Ovary (tissue), 9 donors: ENCODE data around the gene HSDL2. TPM values are rescaled to one million over a fixed set of nuclear protein-coding genes. Genes with fewer than 3 reads are reported as not detected.
A peak's percentile ranks its signal among the peaks of the same experiment; 100 is the strongest.

ENCODE experiments used
- DNase-seq, 5 donors: peaks; one replicate each; pipeline ENCODE4 v3.0.0-alpha.2; 2019 to 2020
- H3K27ac ChIP-seq, 2 donors: fragments of 200-600 bp; one replicate each; pipeline versions ENCODE4 v1.5.1 to v1.8.0; 2019 to 2022
- H3K27me3 ChIP-seq: fragments of 200-600 bp; one replicate; pipeline ENCODE4 v1.8.0; 2022
- H3K36me3 ChIP-seq: fragments of 200-600 bp; sonication (generic); one replicate; pipeline ENCODE4 v1.5.1; 2019
- H3K4me1 ChIP-seq: one replicate; pipeline ENCODE4 v1.8.1; 2013; ENCODE audit warnings: mild to moderate bottlenecking, moderate library complexity; ENCODE audit not compliant: insufficient read depth
- H3K4me3 ChIP-seq: fragments of 200-600 bp; sonication (generic); one replicate; pipeline ENCODE4 v1.5.1; 2017
- H3K9me3 ChIP-seq, 2 donors: fragments of 200-600 bp in 1 of 2; sonication (generic) in 1 of 2; one replicate each; pipeline versions ENCODE4 v1.5.1 to v1.8.1; 2013 to 2019; ENCODE audit warnings: mild to moderate bottlenecking in 1 of 2, moderate library complexity in 1 of 2
- EP300 ChIP-seq: sonication (generic); formaldehyde crosslinking; IDR thresholded peaks from one replicate; pipeline ENCODE4 v1.6.1; 2017; ENCODE audit warnings: antibody characterized with exemption
- POLR2A ChIP-seq: fragments of 450-650 bp; IDR thresholded peaks from one replicate; pipeline ENCODE4 v1.6.1; 2017; ENCODE audit warnings: antibody characterized with exemption, mild to moderate bottlenecking, moderate library complexity
- WGBS, 3 donors: extraction: QIAGEN DNeasy Blood & Tissue Kit in 1 of 3; methylation state at CpG; one replicate each; pipeline versions ENCODE4 v1.1.5 to v1.1.7; 2013 to 2017; 5-methylcytosine and 5-hydroxymethylcytosine counted together
- intact Hi-C, 4 donors: fragments of 100-400 bp; cut with DNase I; formaldehyde crosslinking; loops; one replicate each; pipeline versions ENCODE4 v1.11.0 to v1.15.1; 2022 to 2023
- polyA plus RNA-seq, 2 donors: library from polyadenylated mRNA; stranded (reverse); fragments of 200-250 nt in 1 of 2; fragments of 350-450 nt in 1 of 2; fragmentation: Illumina TruSeq in 1 of 2; extraction: RNeasy Lipid Tissue Mini Kit (QIAGEN cat#74804) in 1 of 2; gene quantifications; one replicate each; pipeline ENCODE4 v1.2.3, GENCODE V29; 2013 to 2014
- total RNA-seq, 7 donors: library from RNA; depleted of rRNA in 2 of 7; stranded (reverse); fragments of >200 nt in 2 of 7; fragmentation: NEBNext Ultra II Directional in 3 of 7; extraction: Animal tissue kit (Norgen Biotek cat#: 25700) in 3 of 7; gene quantifications; one replicate each; pipeline versions ENCODE4 v1.1.0 to v1.2.4, GENCODE V29; 2016 to 2023
- TF ChIP-seq, protein P1 (sequence below), 3 donors: fragments of 450-650 bp in 2 of 3; fragments of 200-600 bp in 1 of 3; IDR thresholded peaks; one replicate each; pipeline versions ENCODE4 v1.5.1 to v1.8.0; 2016 to 2022; ENCODE audit warnings: antibody characterized with exemption in 3 of 3, mild to moderate bottlenecking in 1 of 3
- donor health status: DM: no; HTN: no; CAD: no; lungs with moderate emphysema.
- donor health status: DM: no; HTN: no; CAD: no.
- donor health status: Bipolar disorder and iron deficiency.
- donor health status: DM: yes; HTN: yes; CAD: no.
- donor health status: DM: no; HTN: no; CAD: no.
- donor health status: DM: yes; HTN: yes; CAD: no.

The HSDL2 gene
- total and polyA plus RNA-seq, 9 donors: 44.8 to 79.9 (median 66.1) TPM

DNA sequence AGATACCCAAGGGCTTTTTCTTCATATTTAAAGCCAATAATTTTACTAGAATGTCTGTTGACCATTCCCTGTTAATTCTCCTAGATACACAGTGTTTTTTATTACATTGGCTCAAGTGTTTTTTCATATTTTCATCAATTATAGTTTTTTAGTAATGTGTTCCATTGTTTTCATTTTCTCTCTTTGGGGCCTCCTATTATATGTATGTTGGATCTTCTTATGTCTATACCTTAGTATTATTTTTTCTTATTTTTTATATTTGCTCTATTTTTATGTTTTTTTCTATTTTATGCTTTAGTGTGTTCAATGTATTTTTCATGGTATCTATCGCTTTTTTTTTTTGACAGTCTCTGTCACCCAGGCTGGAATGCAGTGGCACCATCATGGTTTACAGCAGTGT is 114.2 kb downstream of the HSDL2 start:
- DNase-seq: no peak
- peaks cover 13% of the 10 kb centered on the region for H3K4me1 ChIP-seq
- H3K4me3 ChIP-seq: no peak overlapping the region
- H3K27me3 ChIP-seq: no peaks in the 10 kb centered on the region
- no peaks in the 10 kb centered on the region for H3K36me3 ChIP-seq
- H3K27ac ChIP-seq: peak overlapping the region in 1 of 2 donors; percentile 71
- H3K9me3 ChIP-seq: no peaks in the 10 kb centered on the region
- intact Hi-C loops: no loop called here
- WGBS, 3 donors: 96 to 100% (median 100%) methylated on average over 1 of the region's 1 CpG
- TF ChIP-seq POLR2A (no peak), EP300 (no peak)
- TF ChIP-seq, protein P1, sequence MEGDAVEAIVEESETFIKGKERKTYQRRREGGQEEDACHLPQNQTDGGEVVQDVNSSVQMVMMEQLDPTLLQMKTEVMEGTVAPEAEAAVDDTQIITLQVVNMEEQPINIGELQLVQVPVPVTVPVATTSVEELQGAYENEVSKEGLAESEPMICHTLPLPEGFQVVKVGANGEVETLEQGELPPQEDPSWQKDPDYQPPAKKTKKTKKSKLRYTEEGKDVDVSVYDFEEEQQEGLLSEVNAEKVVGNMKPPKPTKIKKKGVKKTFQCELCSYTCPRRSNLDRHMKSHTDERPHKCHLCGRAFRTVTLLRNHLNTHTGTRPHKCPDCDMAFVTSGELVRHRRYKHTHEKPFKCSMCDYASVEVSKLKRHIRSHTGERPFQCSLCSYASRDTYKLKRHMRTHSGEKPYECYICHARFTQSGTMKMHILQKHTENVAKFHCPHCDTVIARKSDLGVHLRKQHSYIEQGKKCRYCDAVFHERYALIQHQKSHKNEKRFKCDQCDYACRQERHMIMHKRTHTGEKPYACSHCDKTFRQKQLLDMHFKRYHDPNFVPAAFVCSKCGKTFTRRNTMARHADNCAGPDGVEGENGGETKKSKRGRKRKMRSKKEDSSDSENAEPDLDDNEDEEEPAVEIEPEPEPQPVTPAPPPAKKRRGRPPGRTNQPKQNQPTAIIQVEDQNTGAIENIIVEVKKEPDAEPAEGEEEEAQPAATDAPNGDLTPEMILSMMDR (IDR thresholded peaks at IDR 0.05): no peak

DNA sequence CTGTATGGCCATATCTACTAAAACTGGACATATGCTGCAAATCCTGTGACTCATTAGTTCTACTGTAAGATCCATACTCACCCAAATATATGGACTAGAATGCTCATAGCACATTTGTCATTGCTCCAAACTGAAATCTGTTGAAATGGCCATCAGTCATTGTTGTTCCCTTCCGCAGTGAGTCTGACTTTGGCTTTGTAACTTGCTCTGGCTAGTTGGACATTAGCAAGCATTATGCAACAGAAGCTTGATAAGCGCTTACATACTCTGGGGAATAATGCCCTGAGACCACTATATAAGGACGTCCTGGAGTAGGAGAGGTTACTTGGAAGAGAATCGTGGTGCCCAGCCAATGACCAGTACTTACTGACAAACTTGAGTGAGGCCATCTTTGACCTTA is 115.7 kb downstream of the HSDL2 start:
- WGBS, 3 donors: 85 to 93% (median 92%) methylated on average over 4 of the region's 4 CpGs
- TF ChIP-seq POLR2A (no peak), EP300 (no peak)
- TF ChIP-seq, protein P1 (IDR thresholded peaks at IDR 0.05): no peak
- no peaks in the 10 kb centered on the region for H3K9me3 ChIP-seq
- intact Hi-C loops: no loop called here
- H3K4me3 ChIP-seq: no peak overlapping the region
- peak overlapping the region in 1 of 2 donors; percentile 71 for H3K27ac ChIP-seq
- peaks cover 11% of the 10 kb centered on the region for H3K4me1 ChIP-seq
- no peak for DNase-seq
- no peaks in the 10 kb centered on the region for H3K27me3 ChIP-seq
- no peaks in the 10 kb centered on the region for H3K36me3 ChIP-seq

DNA sequence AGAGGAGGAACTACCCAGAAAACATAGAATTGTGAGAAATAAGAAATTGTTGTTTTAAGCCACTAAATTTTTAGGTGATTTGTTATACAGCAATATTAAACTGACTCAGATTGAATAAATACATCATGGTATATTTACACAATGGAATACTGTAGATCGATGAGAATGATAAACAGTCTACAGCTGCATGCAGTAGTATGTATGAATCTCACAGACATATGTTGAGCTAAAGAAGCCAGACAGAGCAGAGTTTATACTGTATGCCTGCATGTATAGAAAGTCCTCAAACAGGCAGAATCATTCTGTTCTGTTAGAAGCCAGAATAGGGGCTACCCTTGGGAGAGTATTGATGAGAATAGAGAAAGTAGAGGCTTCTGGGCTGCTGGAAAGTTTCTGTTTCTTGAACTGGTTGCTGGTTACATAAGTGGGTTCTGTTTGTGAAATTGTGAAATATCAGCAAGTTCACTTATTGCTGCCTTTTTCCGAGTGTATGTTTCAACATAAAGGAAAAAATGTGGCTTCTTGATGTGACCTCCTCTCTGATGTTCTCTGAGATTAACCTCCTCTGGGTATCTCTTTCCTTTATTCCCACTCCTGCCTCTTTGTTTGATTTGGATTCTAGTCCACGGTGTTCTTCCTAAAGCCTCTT is 116.3 kb downstream of the HSDL2 start:
- Histone ChIP-seq H3K4me3 (no peak overlapping the region), H3K4me1 (peaks cover 13% of the 10 kb centered on the region), H3K36me3 (no peaks in the 10 kb centered on the region), H3K9me3 (no peaks in the 10 kb centered on the region), H3K27ac (peak overlapping the region in 1 of 2 donors; percentile 71), H3K27me3 (no peaks in the 10 kb centered on the region)
- WGBS, 3 donors: 73 to 78% (median 74%) methylated on average over 3 of the region's 3 CpGs
- TF ChIP-seq, protein P1 (IDR thresholded peaks at IDR 0.05): no peak
- TF ChIP-seq POLR2A (no peak), EP300 (no peak)
- intact Hi-C loops: no loop called here
- no peak for DNase-seq

DNA sequence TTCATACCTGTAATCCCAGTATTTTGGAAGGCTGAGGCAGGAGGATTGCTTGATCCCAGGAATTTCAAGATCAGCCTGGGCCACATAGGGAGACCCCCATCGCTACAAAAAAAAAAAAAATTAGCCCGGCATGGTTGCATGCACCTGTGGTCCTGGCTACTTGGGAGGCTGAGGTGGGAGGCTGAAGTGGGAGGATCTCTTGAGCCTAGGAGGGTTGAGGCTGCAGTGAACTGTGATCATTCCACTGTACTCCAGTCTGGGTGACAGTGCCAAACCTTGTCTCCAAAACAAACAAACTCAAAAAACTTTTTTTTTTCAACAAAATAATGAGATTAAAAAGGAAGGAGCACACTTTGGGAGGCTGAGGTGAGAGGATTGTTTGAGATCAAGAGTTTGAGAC is 120.9 kb downstream of the HSDL2 start:
- no peak for DNase-seq
- 92 to 100% (median 93%) methylated on average over 2 of the region's 2 CpGs for WGBS, 3 donors
- H3K27ac ChIP-seq: no peak overlapping the region
- H3K36me3 ChIP-seq: no peaks in the 10 kb centered on the region
- no peaks in the 10 kb centered on the region for H3K27me3 ChIP-seq
- no peaks in the 10 kb centered on the region for H3K9me3 ChIP-seq
- intact Hi-C loops: no loop called here
- H3K4me3 ChIP-seq: no peak overlapping the region
- TF ChIP-seq POLR2A (no peak), EP300 (no peak)
- TF ChIP-seq, protein P1 (IDR thresholded peaks at IDR 0.05): no peak
- peaks cover 11% of the 10 kb centered on the region for H3K4me1 ChIP-seq
